A549 (cell line): Measurements from ENCODE around the gene METTL18. TPM values are rescaled to one million over a fixed set of nuclear protein-coding genes. Genes with fewer than 3 reads are reported as not detected.

Experiments used
- ATAC-seq, 2 experiments: fragments of 200-7000 bp in 1 of 2; fragments of >200 bp in 1 of 2; cut with Nextera tagmentation in 1 of 2; cut with Tn5 transposase in 1 of 2; 3 replicates each; pipeline versions ENCODE4 v1.8.0 to v1.9.1; 2018 to 2020; ENCODE audit warnings: mild to moderate bottlenecking in 1 of 2, moderate library complexity in 1 of 2
- CTCF ChIA-PET: fragments of 300-600 bp; sonication (Branson Sonifier 250); formaldehyde crosslinking; extraction: SDS; loops from one replicate; lab custom pipeline; 2021; ENCODE audit warnings: antibody characterized with exemption, inconsistent platforms; lab: Yijun Ruan, JAX
- POLR2A ChIA-PET: fragments of 350-600 bp; formaldehyde crosslinking; extraction: SDS; loops from one replicate; lab custom pipeline; 2021; ENCODE audit warnings: antibody characterized with exemption, inconsistent platforms; lab: Yijun Ruan, JAX
- DNase-seq, 2 experiments: peaks; one replicate each; pipeline versions ENCODE4 v3.0.0 to v3.0.0-alpha.2; 2011 to 2016; ENCODE audit warnings: low read depth in 1 of 2, low spot score in 1 of 2
- FAIRE-seq: peaks from 2 replicates; lab custom pipeline; 2011; peaks lifted over from hg19 to GRCh38; lab: Jason Lieb, UNC
- H3K27ac ChIP-seq, 2 experiments: fragments of >200 bp; sonication (Bioruptor Twin); formaldehyde crosslinking; 3 replicates each; pipeline ENCODE4 v1.5.1; 2016 to 2017
- H3K4me1 ChIP-seq: fragments of >200 bp; sonication (Bioruptor Twin); formaldehyde crosslinking; 3 replicates; pipeline ENCODE4 v1.6.1; 2016
- H3K4me2 ChIP-seq: fragments of >200 bp; sonication (Bioruptor Twin); formaldehyde crosslinking; 3 replicates; pipeline ENCODE4 v1.6.1; 2016
- H3K4me3 ChIP-seq: fragments of >200 bp; sonication (Bioruptor Twin); formaldehyde crosslinking; 3 replicates; pipeline ENCODE4 v1.5.1; 2016
- H3K9me3 ChIP-seq: fragments of >200 bp; sonication (Bioruptor Twin); formaldehyde crosslinking; 3 replicates; pipeline ENCODE4 v1.6.1; 2016
- BHLHE40 ChIP-seq: IDR thresholded peaks from 2 replicates; pipeline ENCODE4 v1.6.1; 2012; ENCODE audit warnings: low read depth, low read length, inconsistent platforms
- CBX2 ChIP-seq: fragments of 200-600 bp; sonication (generic); IDR thresholded peaks from 2 replicates; pipeline ENCODE4 v1.6.1; 2016; ENCODE audit warnings: low read depth, mild to moderate bottlenecking, borderline replicate concordance
- CBX8 ChIP-seq: fragments of 200-600 bp; sonication (generic); IDR thresholded peaks from 2 replicates; pipeline ENCODE4 v1.6.1; 2016
- CEBPB ChIP-seq, 2 experiments: fragments of >200 bp in 1 of 2; sonication (Bioruptor Twin) in 1 of 2; formaldehyde crosslinking in 1 of 2; IDR thresholded peaks; 2 replicates each; pipeline ENCODE4 v1.6.1; 2012 to 2016
- E2F6 ChIP-seq: IDR thresholded peaks from 2 replicates; pipeline ENCODE4 v1.6.1; 2012; ENCODE audit warnings: low read depth, borderline replicate concordance
- EHMT2 ChIP-seq: fragments of 200-600 bp; sonication (generic); IDR thresholded peaks from 2 replicates; pipeline ENCODE4 v1.6.1; 2016; ENCODE audit warnings: antibody characterized with exemption, low read depth, mild to moderate bottlenecking, moderate library complexity
- ESRRA ChIP-seq: fragments of 150-350 bp; IDR thresholded peaks from 2 replicates; pipeline ENCODE4 v1.6.1; 2014; ENCODE audit warnings: mild to moderate bottlenecking, low read length, borderline replicate concordance
- FOXS1 ChIP-seq: fragments of 250-450 bp; sonication (Bioruptor Pico); IDR thresholded peaks from 2 replicates; pipeline ENCODE4 v1.5.0; 2020; ENCODE audit warnings: mild to moderate bottlenecking, moderate library complexity
- HEYL ChIP-seq: fragments of 250-450 bp; sonication (Bioruptor Pico); IDR thresholded peaks from 2 replicates; pipeline ENCODE4 v1.8.0; 2021; ENCODE audit warnings: mild to moderate bottlenecking, moderate library complexity
- HOXA7 ChIP-seq: fragments of 250-450 bp; sonication (Bioruptor Pico); IDR thresholded peaks from 2 replicates; pipeline ENCODE4 v1.5.0; 2020; ENCODE audit warnings: mild to moderate bottlenecking, moderate library complexity
- HOXB13 ChIP-seq: fragments of 250-450 bp; sonication (Bioruptor Pico); IDR thresholded peaks from 2 replicates; pipeline ENCODE4 v1.5.0; 2020; ENCODE audit warnings: low read depth, mild to moderate bottlenecking, moderate library complexity
- HOXB5 ChIP-seq: fragments of 250-450 bp; sonication (Bioruptor Pico); IDR thresholded peaks from 2 replicates; pipeline ENCODE4 v1.5.0; 2020; ENCODE audit warnings: mild to moderate bottlenecking, moderate library complexity
- JUN ChIP-seq, 2 experiments: fragments of >200 bp; sonication (Bioruptor Twin); formaldehyde crosslinking; IDR thresholded peaks; 2 replicates in 1 of 2; 3 replicates in 1 of 2; pipeline ENCODE4 v1.6.1; 2016 to 2017
- KDM1A ChIP-seq: fragments of 200-600 bp; sonication (generic); IDR thresholded peaks from 2 replicates; pipeline ENCODE4 v1.6.1; 2016; ENCODE audit warnings: low read depth, mild to moderate bottlenecking
- MAX ChIP-seq: IDR thresholded peaks from 2 replicates; pipeline ENCODE4 v1.6.1; 2012
- MAZ ChIP-seq: fragments of 150-350 bp; IDR thresholded peaks from 2 replicates; pipeline ENCODE4 v1.6.1; 2014; ENCODE audit warnings: antibody characterized with exemption, low read depth, low read length, borderline replicate concordance
- MYC ChIP-seq: IDR thresholded peaks from 2 replicates; pipeline ENCODE4 v1.6.1; 2012; ENCODE audit warnings: mild to moderate bottlenecking, inconsistent platforms, low read length, improper control_type of control experiment, borderline replicate concordance
- NFE2L2 ChIP-seq: fragments of 150-350 bp; conservative IDR thresholded peaks from 2 replicates; pipeline ENCODE4 v1.6.1; 2014; ENCODE audit warnings: low read length
- NR3C1 ChIP-seq: fragments of >200 bp; sonication (Bioruptor Twin); formaldehyde crosslinking; IDR thresholded peaks from 3 replicates; pipeline ENCODE4 v1.6.1; 2017
- RAD21 ChIP-seq, 2 experiments: fragments of >200 bp in 1 of 2; sonication (Bioruptor Twin) in 1 of 2; formaldehyde crosslinking in 1 of 2; IDR thresholded peaks in 1 of 2; conservative IDR thresholded peaks in 1 of 2; 2 replicates in 1 of 2; 3 replicates in 1 of 2; pipeline ENCODE4 v1.6.1; 2012 to 2018; ENCODE audit warnings: inconsistent platforms in 1 of 2
- REST ChIP-seq: fragments of 200-600 bp; sonication (generic); IDR thresholded peaks from 2 replicates; pipeline ENCODE4 v1.6.1; 2016; ENCODE audit warnings: antibody characterized with exemption, mild to moderate bottlenecking, moderate library complexity
- RFX5 ChIP-seq: fragments of 450-650 bp; IDR thresholded peaks from 2 replicates; pipeline ENCODE4 v1.7.1; 2014; ENCODE audit warnings: antibody characterized with exemption, mild to moderate bottlenecking, moderate library complexity
- RNF2 ChIP-seq: fragments of 200-600 bp; sonication (generic); IDR thresholded peaks from 2 replicates; pipeline ENCODE4 v1.6.1; 2016; ENCODE audit warnings: low read depth, mild to moderate bottlenecking, antibody characterized with exemption, moderate library complexity, borderline replicate concordance
- TP53 ChIP-seq: fragments of 250-450 bp; sonication (Bioruptor Pico); IDR thresholded peaks from 2 replicates; pipeline ENCODE4 v1.5.0; 2021; ENCODE audit warnings: mild to moderate bottlenecking, moderate library complexity
- ZSCAN20 ChIP-seq: fragments of 250-450 bp; sonication (Bioruptor Pico); IDR thresholded peaks from 2 replicates; pipeline ENCODE4 v1.8.0; 2022; ENCODE audit warnings: mild to moderate bottlenecking, moderate library complexity
- WGBS: methylation state at CpG from one replicate; pipeline ENCODE4 v1.1.6; 2017; ENCODE audit errors: missing lambda C conversion rate; 5-methylcytosine and 5-hydroxymethylcytosine counted together
- polyA plus RNA-seq, 4 experiments: library from polyadenylated mRNA; depleted of rRNA in 3 of 4; stranded (reverse); fragments of >200 nt; fragmentation: RNase III in 1 of 4; extraction: RNeasy Plus Mini Kit Qiagen cat#74134 plus additional on column Dnase treatment in 1 of 4; gene quantifications; 2 replicates in 3 of 4; 3 replicates in 1 of 4; pipeline ENCODE4 v1.2.3, GENCODE V29; 2011 to 2017
- TF ChIP-seq, protein P1 (sequence below): fragments of 450-650 bp; IDR thresholded peaks from 2 replicates; pipeline ENCODE4 v1.6.1; 2014; ENCODE audit warnings: antibody characterized with exemption
- TF ChIP-seq, protein P2 (sequence below): fragments of >200 bp; sonication (Bioruptor Twin); formaldehyde crosslinking; IDR thresholded peaks from 3 replicates; pipeline ENCODE4 v1.5.1; 2016
- TF ChIP-seq, protein P3 (sequence below): IDR thresholded peaks from 2 replicates; pipeline ENCODE4 v1.6.1; 2012

Gene METTL18
- polyA plus RNA-seq, 2 of the 4 experiments (the other 2 are of a cell fraction) = 7.5 to 11.4 TPM

GRCh38 chr1:169836198-169836597 is 41.5 kb upstream of the METTL18 start:
- CTCF ChIA-PET = interaction anchor here (1.1 kb wide), 1 partner anchor 10 kb away, joined by 4 read pairs; no protein-coding TSS in a partner anchor
- POLR2A ChIA-PET = no interaction called here
- H3K9me3 ChIP-seq = no peaks in the 10 kb centered on the region
- FAIRE-seq = no peak
- no peaks in the 10 kb centered on the region for H3K4me1 ChIP-seq
- H3K4me3 ChIP-seq = no peak overlapping the region
- 91% methylated on average over 1 of the region's 1 CpG for WGBS
- DNase-seq = no peak
- no peak for ATAC-seq
- no peak overlapping the region for H3K4me2 ChIP-seq
- TF ChIP-seq ESRRA = no peak
- no peak overlapping the region for H3K27ac ChIP-seq

DNA sequence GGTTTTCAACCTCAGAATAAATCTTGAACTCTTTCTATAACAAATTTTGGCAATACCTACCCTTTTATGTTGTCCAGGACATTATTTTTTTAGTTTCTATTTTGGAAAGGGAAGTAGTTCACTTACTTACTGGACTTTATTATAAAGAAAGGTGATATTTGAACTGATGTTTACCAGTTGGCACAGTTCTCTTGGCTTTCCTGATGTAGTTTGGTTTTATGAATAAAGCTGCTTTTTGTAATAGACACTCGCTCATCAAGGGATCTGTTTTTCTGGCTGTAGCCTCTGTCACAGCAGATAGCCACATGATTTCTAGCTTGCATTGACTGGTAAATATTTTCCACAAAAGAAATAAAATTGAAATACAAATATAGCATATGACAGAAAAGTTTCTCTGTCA is 40.9 kb upstream of the METTL18 start:
- Histone ChIP-seq H3K4me3 (no peak overlapping the region), H3K27ac (no peak overlapping the region), H3K9me3 (no peaks in the 10 kb centered on the region), H3K4me1 (no peaks in the 10 kb centered on the region), H3K4me2 (no peak overlapping the region)
- CTCF ChIA-PET = no interaction called here
- ATAC-seq (no peak), FAIRE-seq (no peak), DNase-seq (no peak)
- no peak for TF ChIP-seq RFX5
- TF ChIP-seq EHMT2 = no peak
- TF ChIP-seq CBX8 = no peak
- no peak for TF ChIP-seq MAX
- TF ChIP-seq, protein P1, sequence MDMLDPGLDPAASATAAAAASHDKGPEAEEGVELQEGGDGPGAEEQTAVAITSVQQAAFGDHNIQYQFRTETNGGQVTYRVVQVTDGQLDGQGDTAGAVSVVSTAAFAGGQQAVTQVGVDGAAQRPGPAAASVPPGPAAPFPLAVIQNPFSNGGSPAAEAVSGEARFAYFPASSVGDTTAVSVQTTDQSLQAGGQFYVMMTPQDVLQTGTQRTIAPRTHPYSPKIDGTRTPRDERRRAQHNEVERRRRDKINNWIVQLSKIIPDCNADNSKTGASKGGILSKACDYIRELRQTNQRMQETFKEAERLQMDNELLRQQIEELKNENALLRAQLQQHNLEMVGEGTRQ = no peak
- TF ChIP-seq CBX2 = no peak
- no peak for TF ChIP-seq RNF2
- no peak for TF ChIP-seq E2F6
- no peak for TF ChIP-seq HOXA7 (CRISPR knock-in tag)
- TF ChIP-seq CEBPB (IDR thresholded peaks at IDR 0.05) = no peak
- 98% methylated on average over 1 of the region's 1 CpG for whole genome bisulfite sequencing
- POLR2A ChIA-PET = no interaction called here

DNA sequence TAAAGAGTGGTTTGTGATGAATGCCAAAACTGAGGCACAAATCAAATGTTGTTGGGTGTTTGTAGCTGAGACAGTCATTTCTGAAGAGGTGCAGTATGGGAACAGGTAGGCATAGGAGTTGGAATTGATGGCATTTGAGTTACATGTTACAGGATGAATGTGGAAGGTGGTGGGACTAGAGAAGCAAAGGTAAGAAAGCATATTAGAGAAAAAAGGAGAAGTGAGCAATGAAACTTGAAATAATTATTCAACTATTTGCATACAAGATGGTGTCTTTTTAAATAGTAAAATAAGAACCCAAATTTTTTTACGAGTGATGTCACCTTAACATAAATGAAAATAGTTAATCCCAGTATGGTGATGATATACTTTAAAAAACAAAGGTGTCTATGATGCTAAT is 40.2 kb upstream of the METTL18 start:
- WGBS = 87% methylated on average over 1 of the region's 1 CpG
- H3K4me2 ChIP-seq = no peak overlapping the region
- FAIRE-seq (no peak), ATAC-seq (no peak), DNase-seq (no peak)
- H3K27ac ChIP-seq = no peak overlapping the region
- no peak overlapping the region for H3K4me3 ChIP-seq
- ChIA-PET CTCF (no interaction called here), POLR2A (no interaction called here)
- no peaks in the 10 kb centered on the region for H3K4me1 ChIP-seq
- H3K9me3 ChIP-seq = no peaks in the 10 kb centered on the region
- no peak for TF ChIP-seq TP53 (CRISPR knock-in tag)
- TF ChIP-seq RAD21 (conservative IDR thresholded peaks at IDR 0.05 in 1 of 2, IDR thresholded peaks at IDR 0.05 in 1 of 2) = no peak
- TF ChIP-seq RFX5 = no peak
- no peak for TF ChIP-seq HOXB13 (CRISPR knock-in tag)
- no peak for TF ChIP-seq KDM1A
- no peak for TF ChIP-seq ZSCAN20 (CRISPR knock-in tag)
- TF ChIP-seq, protein P2, sequence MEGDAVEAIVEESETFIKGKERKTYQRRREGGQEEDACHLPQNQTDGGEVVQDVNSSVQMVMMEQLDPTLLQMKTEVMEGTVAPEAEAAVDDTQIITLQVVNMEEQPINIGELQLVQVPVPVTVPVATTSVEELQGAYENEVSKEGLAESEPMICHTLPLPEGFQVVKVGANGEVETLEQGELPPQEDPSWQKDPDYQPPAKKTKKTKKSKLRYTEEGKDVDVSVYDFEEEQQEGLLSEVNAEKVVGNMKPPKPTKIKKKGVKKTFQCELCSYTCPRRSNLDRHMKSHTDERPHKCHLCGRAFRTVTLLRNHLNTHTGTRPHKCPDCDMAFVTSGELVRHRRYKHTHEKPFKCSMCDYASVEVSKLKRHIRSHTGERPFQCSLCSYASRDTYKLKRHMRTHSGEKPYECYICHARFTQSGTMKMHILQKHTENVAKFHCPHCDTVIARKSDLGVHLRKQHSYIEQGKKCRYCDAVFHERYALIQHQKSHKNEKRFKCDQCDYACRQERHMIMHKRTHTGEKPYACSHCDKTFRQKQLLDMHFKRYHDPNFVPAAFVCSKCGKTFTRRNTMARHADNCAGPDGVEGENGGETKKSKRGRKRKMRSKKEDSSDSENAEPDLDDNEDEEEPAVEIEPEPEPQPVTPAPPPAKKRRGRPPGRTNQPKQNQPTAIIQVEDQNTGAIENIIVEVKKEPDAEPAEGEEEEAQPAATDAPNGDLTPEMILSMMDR = no peak
- TF ChIP-seq NFE2L2 = no peak
- TF ChIP-seq HOXB5 (CRISPR knock-in tag) = no peak
- TF ChIP-seq BHLHE40 = no peak
- no peak for TF ChIP-seq ESRRA
- TF ChIP-seq, protein P3, sequence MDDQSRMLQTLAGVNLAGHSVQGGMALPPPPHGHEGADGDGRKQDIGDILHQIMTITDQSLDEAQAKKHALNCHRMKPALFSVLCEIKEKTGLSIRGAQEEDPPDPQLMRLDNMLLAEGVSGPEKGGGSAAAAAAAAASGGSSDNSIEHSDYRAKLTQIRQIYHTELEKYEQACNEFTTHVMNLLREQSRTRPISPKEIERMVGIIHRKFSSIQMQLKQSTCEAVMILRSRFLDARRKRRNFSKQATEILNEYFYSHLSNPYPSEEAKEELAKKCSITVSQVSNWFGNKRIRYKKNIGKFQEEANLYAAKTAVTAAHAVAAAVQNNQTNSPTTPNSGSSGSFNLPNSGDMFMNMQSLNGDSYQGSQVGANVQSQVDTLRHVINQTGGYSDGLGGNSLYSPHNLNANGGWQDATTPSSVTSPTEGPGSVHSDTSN = no peak
- TF ChIP-seq HEYL (CRISPR knock-in tag) = no peak
- no peak for TF ChIP-seq MYC
- TF ChIP-seq JUN (IDR thresholded peaks at IDR 0.05) = no peak
- no peak for TF ChIP-seq MAZ
- TF ChIP-seq REST = no peak
- TF ChIP-seq FOXS1 = no peak
- TF ChIP-seq NR3C1 = no peak
